Activated naive CD8-positive, alpha-beta T cell treated with anti-CD3 and anti-CD28 coated beads, Interleukin-2, amount 50 U/mL, for 16 hours (primary cell): ENCODE data around the gene COMT.
"Not testable (repeated sequence)": the region's sequence is repeated elsewhere in the genome, so short reads cannot be mapped to it uniquely, and the experiment has no call there.

ENCODE experiments used
- DNase-seq: peaks from one replicate; pipeline ENCODE4 v3.0.0-alpha.2; 2020; ENCODE audit warnings: low read depth, low spot score

The COMT gene

GRCh38 chr22:19941365-19942082, at the start of gene COMT, which contains the start of gene TXNRD2:
COMT (plus strand) TSS chr22:19941772; CDS start chr22:19962527, 20,755 bp downstream.
TXNRD2 (minus strand) TSS chr22:19941818; CDS start chr22:19941803, 15 bp downstream.
- peak; percentile 31 for DNase-seq

- DNase-seq = peak; percentile 28
Observed at GRCh38 chr22:19892257-19892879, 49.2 kb upstream of the COMT start.

- DNase-seq = no peak
Observed at GRCh38 chr22:19892925-19893324, 48.6 kb upstream of the COMT start.

- DNase-seq = no peak
Observed at GRCh38 chr22:19893363-19893762, 48.2 kb upstream of the COMT start.

GRCh38 chr22:19895160-19895849, 46.3 kb upstream of the COMT start:
- no peak for DNase-seq

GRCh38 chr22:19896665-19897355, 44.8 kb upstream of the COMT start:
- no peak for DNase-seq

GRCh38 chr22:19897726-19898125, 43.8 kb upstream of the COMT start:
- DNase-seq = no peak

- DNase-seq = no peak
Observed at GRCh38 chr22:19898145-19898544, 43.4 kb upstream of the COMT start.

GRCh38 chr22:19898831-19899567, 42.6 kb upstream of the COMT start:
- no peak for DNase-seq

- DNase-seq = no peak
Observed at GRCh38 chr22:19900707-19901436, 40.7 kb upstream of the COMT start.

- no peak for DNase-seq
Observed at GRCh38 chr22:19901577-19902244, 39.9 kb upstream of the COMT start.

- DNase-seq = no peak
Observed at GRCh38 chr22:19902245-19902715, 39.3 kb upstream of the COMT start.

- no peak for DNase-seq
Observed at GRCh38 chr22:19903031-19903430, 38.5 kb upstream of the COMT start.

- no peak for DNase-seq
Observed at GRCh38 chr22:19903513-19903912, 38.1 kb upstream of the COMT start.

- no peak for DNase-seq
Observed at GRCh38 chr22:19904174-19904856, 37.3 kb upstream of the COMT start.

- no peak for DNase-seq
Observed at GRCh38 chr22:19904935-19905334, 36.6 kb upstream of the COMT start.

GRCh38 chr22:19905347-19906276, 36.0 kb upstream of the COMT start:
- no peak for DNase-seq

GRCh38 chr22:19906864-19907263, 34.7 kb upstream of the COMT start:
- not testable (repeated sequence) for DNase-seq
